HFF-Myc (cell line): ENCODE data around the gene TRAF1.
A peak's percentile ranks its signal among the peaks of the same experiment; 100 is the strongest.

Source experiments
- DNase-seq: peaks from one replicate; pipeline ENCODE4 v3.0.0-alpha.2; 2011; ENCODE audit warnings: low read depth; ENCODE audit errors: extremely low read depth
- H3K4me3 ChIP-seq: replicated peaks from 2 replicates; pipeline ENCODE4 v1.5.1; 2011; ENCODE audit warnings: low read depth, mild to moderate bottlenecking, control low read depth, low read length
- CTCF ChIP-seq: IDR thresholded peaks from 2 replicates; pipeline ENCODE4 v1.5.1; 2012; ENCODE audit warnings: mild to moderate bottlenecking, low read depth, low read length, control low read depth; ENCODE audit errors: missing control alignments

The TRAF1 gene

DNA sequence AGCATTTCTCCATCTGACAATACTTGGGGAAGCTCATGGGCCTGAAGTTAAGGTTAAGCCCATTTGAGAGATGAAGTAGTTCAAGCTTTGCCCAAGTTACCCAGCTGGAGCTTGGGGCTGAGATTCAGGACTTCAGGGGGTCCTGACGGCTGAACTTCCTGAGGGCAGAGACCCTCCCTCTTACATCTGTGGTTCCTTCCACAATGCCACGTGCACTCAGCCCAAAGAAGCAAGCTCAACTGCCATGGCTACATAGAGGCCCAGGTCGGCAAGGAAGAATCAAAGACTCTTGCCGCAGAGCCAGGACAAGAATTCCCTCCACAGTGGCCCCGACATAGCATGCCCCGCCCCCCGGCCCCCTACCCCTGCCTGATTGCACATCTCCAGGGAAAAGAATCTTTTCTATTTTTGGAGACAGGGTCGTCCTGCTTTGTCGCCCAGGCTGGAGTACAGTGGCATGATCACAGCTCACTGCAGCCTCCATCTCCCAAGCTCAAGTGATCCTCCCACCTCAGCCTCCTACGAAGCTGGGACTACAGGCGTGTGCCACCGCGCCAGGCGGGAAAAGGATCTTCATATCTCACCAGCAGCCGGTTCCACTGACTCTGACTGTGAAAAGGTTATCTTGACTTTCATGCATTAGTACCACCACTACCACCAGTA, 58.8 kb downstream of the TRAF1 start:
- TF ChIP-seq CTCF = no peak
- peak overlapping the region; percentile 28; the same call in 1 of the 2 replicates for H3K4me3 ChIP-seq

GRCh38 chr9:120866651-120867050, 59.9 kb downstream of the TRAF1 start:
- TF ChIP-seq CTCF = no peak
- no peak for DNase-seq
- no peak overlapping the region for H3K4me3 ChIP-seq

More for the DNA sequence above, 58.8 kb downstream of the TRAF1 start:
- no peak for DNase-seq

DNA sequence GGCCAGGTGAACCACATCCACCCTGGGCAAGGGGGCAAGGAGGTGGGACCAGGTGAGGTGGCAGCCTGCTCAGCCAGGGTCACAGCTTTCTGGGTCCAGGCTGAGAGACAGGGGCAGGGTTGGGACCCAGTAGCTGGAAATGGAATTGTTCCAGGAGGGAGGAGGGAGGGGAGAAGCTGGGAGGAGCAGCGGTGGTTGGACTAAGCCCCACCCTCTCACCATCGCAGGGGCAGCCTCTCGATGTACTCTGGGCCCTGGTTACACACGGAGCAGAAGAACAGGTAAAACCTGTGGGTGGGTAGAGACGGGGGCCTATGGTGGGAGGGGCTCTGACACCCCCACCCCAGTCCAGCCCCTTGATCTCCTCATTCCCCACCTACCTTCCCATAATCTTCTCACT, 60.8 kb downstream of the TRAF1 start:
- TF ChIP-seq CTCF = no peak
- no peak overlapping the region for H3K4me3 ChIP-seq
- DNase-seq = no peak

DNA sequence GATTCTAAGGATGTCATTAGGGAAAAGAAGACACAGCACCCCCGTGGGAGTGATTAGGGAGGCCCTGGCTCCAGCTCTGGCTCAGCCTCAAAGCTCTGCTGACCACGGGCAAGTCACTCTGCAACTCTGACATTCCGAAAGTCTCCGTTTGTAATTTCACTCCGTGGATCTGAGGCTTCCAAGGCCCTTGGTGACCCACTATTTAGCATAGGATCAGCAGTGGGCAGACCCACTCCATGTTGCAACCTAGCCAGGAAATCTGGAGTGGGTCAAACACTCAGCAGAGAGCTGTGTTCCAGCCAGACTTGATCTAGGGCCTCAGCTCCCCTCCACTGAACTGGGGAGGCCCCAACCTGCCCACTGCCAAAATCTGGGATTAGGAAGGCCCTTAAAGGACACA, 61.4 kb downstream of the TRAF1 start:
- no peak for TF ChIP-seq CTCF
- no peak for DNase-seq
- H3K4me3 ChIP-seq = no peak overlapping the region

- no peak for DNase-seq
- no peak overlapping the region for H3K4me3 ChIP-seq
- no peak for TF ChIP-seq CTCF
These were observed 61.9 kb downstream of the TRAF1 start for GRCh38 chr9:120864719-120865118.

DNA sequence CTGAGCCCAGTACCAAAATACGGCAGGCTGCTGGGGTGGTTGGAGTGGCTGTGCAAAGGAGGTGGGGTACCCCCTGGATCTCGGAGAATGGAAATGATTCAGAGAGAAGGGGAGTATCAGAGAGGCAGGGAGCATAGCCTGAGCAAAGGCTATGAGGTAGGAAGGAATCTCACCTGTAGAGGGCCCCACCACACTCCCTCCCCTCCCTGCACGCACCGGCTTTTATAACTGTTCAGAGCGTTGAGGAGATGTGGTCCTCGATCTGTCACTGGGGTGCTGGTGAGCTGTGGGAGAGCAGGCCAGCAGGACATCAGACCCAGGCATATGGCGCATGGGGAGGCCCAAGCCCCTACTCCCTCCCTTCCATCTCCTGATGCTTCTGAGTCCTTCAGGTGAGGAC, 62.8 kb downstream of the TRAF1 start:
- no peak overlapping the region for H3K4me3 ChIP-seq
- no peak for TF ChIP-seq CTCF
- DNase-seq = no peak

DNA sequence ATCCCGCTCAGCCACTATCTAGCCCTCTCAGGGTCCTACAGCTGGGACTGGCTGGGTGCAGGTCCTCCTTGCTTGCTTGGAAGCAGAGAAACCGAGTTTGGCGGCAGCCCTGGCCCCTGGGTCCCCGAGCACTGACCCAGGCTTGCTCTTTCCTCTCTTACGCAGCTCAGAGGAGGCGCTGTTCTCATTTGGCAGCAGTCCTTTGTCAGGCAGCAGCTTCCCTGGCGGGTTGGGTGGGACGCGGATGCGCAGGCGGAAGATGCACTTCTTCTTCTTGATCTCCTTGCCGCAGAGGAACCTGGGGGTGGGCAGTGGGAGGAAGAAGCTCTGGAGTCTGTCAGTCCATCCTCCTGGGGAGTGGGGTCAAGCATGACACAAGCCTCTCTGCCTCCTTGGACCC, 64.1 kb downstream of the TRAF1 start:
- H3K4me3 ChIP-seq = no peak overlapping the region
- no peak for DNase-seq
- TF ChIP-seq CTCF = no peak
